Measurements from ENCODE around the gene LMO3.

- TF ChIP-seq, protein P1, sequence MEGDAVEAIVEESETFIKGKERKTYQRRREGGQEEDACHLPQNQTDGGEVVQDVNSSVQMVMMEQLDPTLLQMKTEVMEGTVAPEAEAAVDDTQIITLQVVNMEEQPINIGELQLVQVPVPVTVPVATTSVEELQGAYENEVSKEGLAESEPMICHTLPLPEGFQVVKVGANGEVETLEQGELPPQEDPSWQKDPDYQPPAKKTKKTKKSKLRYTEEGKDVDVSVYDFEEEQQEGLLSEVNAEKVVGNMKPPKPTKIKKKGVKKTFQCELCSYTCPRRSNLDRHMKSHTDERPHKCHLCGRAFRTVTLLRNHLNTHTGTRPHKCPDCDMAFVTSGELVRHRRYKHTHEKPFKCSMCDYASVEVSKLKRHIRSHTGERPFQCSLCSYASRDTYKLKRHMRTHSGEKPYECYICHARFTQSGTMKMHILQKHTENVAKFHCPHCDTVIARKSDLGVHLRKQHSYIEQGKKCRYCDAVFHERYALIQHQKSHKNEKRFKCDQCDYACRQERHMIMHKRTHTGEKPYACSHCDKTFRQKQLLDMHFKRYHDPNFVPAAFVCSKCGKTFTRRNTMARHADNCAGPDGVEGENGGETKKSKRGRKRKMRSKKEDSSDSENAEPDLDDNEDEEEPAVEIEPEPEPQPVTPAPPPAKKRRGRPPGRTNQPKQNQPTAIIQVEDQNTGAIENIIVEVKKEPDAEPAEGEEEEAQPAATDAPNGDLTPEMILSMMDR (conservative IDR thresholded peaks at IDR 0.05 in 1 of 2, IDR thresholded peaks at IDR 0.05 in 1 of 2; ENCODE audit: extremely low read depth in 1 of 2, insufficient read depth in 1 of 2, low read depth in 1 of 2, low read length in 2 of 2): no peak
- TF ChIP-seq EZH2 (IDR thresholded peaks at IDR 0.05; ENCODE audit: borderline replicate concordance, low read length): no peak
These were observed 82.0 kb downstream of the LMO3 start for GRCh38 chr12:16523951-16524331.

All from mammary epithelial cell (primary cell).